GM23248 (cell line): ENCODE data around the gene GPX3. TPM values are rescaled to one million over a fixed set of nuclear protein-coding genes. Genes with fewer than 3 reads are reported as not detected.

Experiments used
- DNase-seq: peaks from one replicate; pipeline ENCODE4 v3.0.0-alpha.2; 2015
- H2AFZ ChIP-seq: fragments of 200-600 bp; sonication (generic); 2 replicates; pipeline ENCODE4 v1.6.1; 2016; ENCODE audit warnings: antibody characterized with exemption
- H3F3A ChIP-seq: fragments of 200-600 bp; sonication (generic); 2 replicates; pipeline ENCODE4 v1.6.1; 2016; ENCODE audit warnings: mild to moderate bottlenecking, antibody characterized with exemption, mixed run types; ENCODE audit not compliant: insufficient read depth
- H3K27ac ChIP-seq: fragments of 200-600 bp; sonication (generic); 2 replicates; pipeline ENCODE4 v1.5.1; 2016; ENCODE audit warnings: mild to moderate bottlenecking
- H3K27me3 ChIP-seq: fragments of 200-600 bp; sonication (generic); replicated peaks from 2 replicates; pipeline ENCODE4 v1.6.1; 2016; ENCODE audit warnings: mild to moderate bottlenecking; ENCODE audit not compliant: insufficient read depth
- H3K36me3 ChIP-seq: fragments of 200-600 bp; sonication (generic); 2 replicates; pipeline ENCODE4 v1.6.1; 2016; ENCODE audit warnings: low read depth, mild to moderate bottlenecking
- H3K4me1 ChIP-seq: fragments of 200-600 bp; sonication (generic); 2 replicates; pipeline ENCODE4 v1.6.1; 2016; ENCODE audit warnings: mild to moderate bottlenecking; ENCODE audit not compliant: insufficient read depth
- H3K4me2 ChIP-seq: fragments of 200-600 bp; sonication (generic); one replicate; pipeline ENCODE4 v1.6.1; 2016; ENCODE audit warnings: mild to moderate bottlenecking; ENCODE audit not compliant: unreplicated experiment
- H3K4me3 ChIP-seq: fragments of 200-600 bp; sonication (generic); 2 replicates; pipeline ENCODE4 v1.5.1; 2016; ENCODE audit warnings: mild to moderate bottlenecking
- H3K79me2 ChIP-seq: fragments of 200-600 bp; sonication (generic); 2 replicates; pipeline ENCODE4 v1.6.1; 2016; ENCODE audit warnings: mild to moderate bottlenecking; ENCODE audit not compliant: insufficient read depth
- H3K9ac ChIP-seq: fragments of 200-600 bp; sonication (generic); 2 replicates; pipeline ENCODE4 v1.6.1; 2016; ENCODE audit warnings: mild to moderate bottlenecking
- H3K9me2 ChIP-seq: fragments of 200-600 bp; sonication (generic); 2 replicates; pipeline ENCODE4 v1.6.1; 2016; ENCODE audit warnings: mixed run types, mild to moderate bottlenecking, moderate library complexity; ENCODE audit not compliant: insufficient read depth
- H3K9me3 ChIP-seq: fragments of 200-600 bp; sonication (generic); one replicate; pipeline ENCODE4 v1.6.1; 2017; ENCODE audit warnings: low read depth
- H4K20me1 ChIP-seq: fragments of 200-600 bp; sonication (generic); 2 replicates; pipeline ENCODE4 v1.6.0; 2016; ENCODE audit not compliant: insufficient read depth
- EZH2 ChIP-seq: fragments of 200-600 bp; sonication (generic); IDR thresholded peaks from 2 replicates; pipeline ENCODE4 v1.6.1; 2018; ENCODE audit warnings: antibody characterized with exemption, mild to moderate bottlenecking; ENCODE audit not compliant: insufficient read depth, poor library complexity, severe bottlenecking
- EZH2phosphoT487 ChIP-seq: fragments of 200-600 bp; sonication (generic); IDR thresholded peaks from 2 replicates; pipeline ENCODE4 v1.6.1; 2018; ENCODE audit warnings: antibody characterized with exemption, moderate library complexity, mild to moderate bottlenecking, low read depth; ENCODE audit not compliant: insufficient read depth
- WGBS, 2 experiments: methylation state at CpG; one replicate each; pipeline ENCODE4 v1.1.6; 2015 to 2017; ENCODE audit warnings: low lambda C conversion rate in 2 of 2, low coverage in 1 of 2; ENCODE audit errors: missing lambda C conversion rate in 2 of 2; 5-methylcytosine and 5-hydroxymethylcytosine counted together
- in situ Hi-C: fragments of 300-500 bp; cut with MboI; formaldehyde crosslinking; loops from 2 replicates; pipeline ENCODE4 v1.15.0; 2020
- polyA plus RNA-seq: library from polyadenylated mRNA; unstranded; fragments of >200 nt; fragmentation: Nextera tagmentation; extraction: Ambion mirVana; gene quantifications from 2 replicates; pipeline ENCODE4 v1.2.1, GENCODE V29; 2016
- total RNA-seq: library from RNA; depleted of rRNA; stranded (reverse); fragments of >200 nt; shearing (Covaris generic); gene quantifications from 2 replicates; pipeline ENCODE4 v1.2.3, GENCODE V29; 2014

Gene GPX3
- total and polyA plus RNA-seq, 2 experiments from 2014 or later, result 3.0 to 4.2 TPM

DNA sequence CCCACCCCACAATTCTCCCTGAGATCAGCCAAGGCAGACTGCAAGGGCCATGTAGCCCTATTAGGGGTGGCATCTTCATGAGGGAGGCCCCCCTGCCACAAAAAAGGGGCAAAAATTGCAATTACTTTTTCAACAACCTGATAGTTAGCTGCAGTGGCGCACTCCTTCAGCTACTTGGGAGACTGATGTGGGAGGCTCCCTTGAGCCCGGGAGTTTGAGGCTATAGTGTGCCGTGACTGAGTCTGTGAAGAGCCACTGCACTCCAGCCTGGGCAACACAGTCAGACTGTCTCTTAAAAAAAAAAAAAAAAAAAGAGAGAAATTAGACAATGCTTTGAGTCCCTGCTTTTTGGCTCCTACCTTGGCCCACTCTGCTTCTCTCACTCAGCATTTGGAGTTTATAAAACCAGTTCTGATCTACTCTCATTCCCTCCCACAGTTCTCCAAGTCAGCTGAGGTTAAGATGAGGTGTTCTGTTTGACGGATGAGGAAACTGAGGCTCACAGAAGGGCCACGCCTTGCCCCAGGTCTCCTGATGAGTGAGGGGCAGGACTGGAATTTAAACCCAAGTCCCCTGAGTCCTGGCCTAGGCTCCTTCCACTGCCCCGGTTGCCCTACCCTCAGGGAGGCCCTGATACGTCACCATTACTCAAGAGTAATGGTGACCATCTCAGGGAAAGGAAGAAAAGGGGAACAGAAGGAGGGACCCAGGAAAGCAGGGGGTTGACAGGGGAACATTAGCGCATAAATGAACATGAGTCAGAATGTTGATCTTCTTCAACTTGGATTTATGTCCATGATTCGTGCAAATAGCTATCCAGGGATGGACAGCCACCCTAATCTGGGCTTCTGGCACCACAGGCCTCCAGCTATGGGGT, 9.0 kb downstream of the GPX3 start:
- no peak overlapping the region for H3K27ac ChIP-seq
- in situ Hi-C loops, result no loop called here

GRCh38 chr5:151030056-151030336, 9.6 kb downstream of the GPX3 start:
- TF ChIP-seq EZH2phosphoT487, result no peak
- no peak for TF ChIP-seq EZH2
- no peaks in the 10 kb centered on the region for H3K9me2 ChIP-seq
- no peak overlapping the region for H3K27ac ChIP-seq
- no peaks in the 10 kb centered on the region for H3K79me2 ChIP-seq
- H4K20me1 ChIP-seq, result no peaks in the 10 kb centered on the region
- no peaks in the 10 kb centered on the region for H3F3A ChIP-seq
- in situ Hi-C loops, result no loop called here
- peaks cover 12% of the 10 kb centered on the region; the same call in 1 of the 2 replicates for H3K36me3 ChIP-seq
- H3K9ac ChIP-seq, result no peak overlapping the region
- H3K4me2 ChIP-seq, result no peak overlapping the region
- WGBS, 2 experiments, result 94% methylated on average over 5 of the region's 5 CpGs
- no peak for DNase-seq
- no peak overlapping the region for H3K4me3 ChIP-seq
- H3K4me1 ChIP-seq, result no peaks in the 10 kb centered on the region
- no peak overlapping the region for H2AFZ ChIP-seq
- H3K9me3 ChIP-seq, result no peaks in the 10 kb centered on the region
- no peaks in the 10 kb centered on the region for H3K27me3 ChIP-seq

More for the DNA sequence above, 9.0 kb downstream of the GPX3 start:
- Histone ChIP-seq H3K4me1 (no peaks in the 10 kb centered on the region), H3K9ac (no peak overlapping the region), H3K9me2 (no peaks in the 10 kb centered on the region), H3K36me3 (peaks cover 12% of the 10 kb centered on the region; the same call in 1 of the 2 replicates), H3K79me2 (no peaks in the 10 kb centered on the region), H3K4me2 (no peak overlapping the region), H3K9me3 (no peaks in the 10 kb centered on the region), H3F3A (no peaks in the 10 kb centered on the region), H3K4me3 (no peak overlapping the region), H3K27me3 (no peaks in the 10 kb centered on the region), H4K20me1 (no peaks in the 10 kb centered on the region), H2AFZ (no peak overlapping the region)
- TF ChIP-seq EZH2 (no peak), EZH2phosphoT487 (no peak)
- WGBS, 2 experiments, result 96 to 97% methylated on average over 9 of the region's 9 CpGs
- DNase-seq, result no peak

DNA sequence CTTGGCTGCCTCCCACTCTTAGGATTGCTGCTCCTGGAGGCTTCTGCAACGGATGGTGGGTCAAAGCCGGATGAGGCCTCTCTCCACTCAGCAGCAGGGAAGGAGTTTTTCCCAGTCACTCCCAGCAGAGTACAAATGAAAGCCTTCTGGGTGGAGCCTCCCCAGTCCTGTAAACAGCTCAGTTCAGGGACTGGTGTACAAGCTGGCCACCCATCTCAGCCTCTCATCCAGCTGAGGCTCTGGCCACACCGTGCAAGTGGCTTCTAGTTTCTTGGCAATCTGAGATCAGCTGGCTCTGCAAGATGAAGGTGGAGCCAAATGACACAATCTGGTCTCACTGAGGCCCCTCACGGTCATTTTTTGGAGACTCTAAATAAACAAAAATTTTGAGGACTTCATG, 10.0 kb downstream of the GPX3 start:
- WGBS, 2 experiments, result 47 to 53% methylated on average over 4 of the region's 4 CpGs
- H3K4me3 ChIP-seq, result no peak overlapping the region
- no peak for DNase-seq
- H3K27ac ChIP-seq, result no peak overlapping the region
- no peaks in the 10 kb centered on the region for H3K9me2 ChIP-seq
- no peaks in the 10 kb centered on the region for H3K9me3 ChIP-seq
- no peak overlapping the region for H3K4me2 ChIP-seq
- H2AFZ ChIP-seq, result no peak overlapping the region
- peaks cover 12% of the 10 kb centered on the region; the same call in 1 of the 2 replicates for H3K36me3 ChIP-seq
- in situ Hi-C loops, result no loop called here
- H3F3A ChIP-seq, result no peaks in the 10 kb centered on the region
- no peaks in the 10 kb centered on the region for H3K4me1 ChIP-seq
- no peak for TF ChIP-seq EZH2
- no peak for TF ChIP-seq EZH2phosphoT487
- no peaks in the 10 kb centered on the region for H3K79me2 ChIP-seq
- H4K20me1 ChIP-seq, result no peaks in the 10 kb centered on the region
- H3K27me3 ChIP-seq, result no peaks in the 10 kb centered on the region
- no peak overlapping the region for H3K9ac ChIP-seq

GRCh38 chr5:151031554-151031953, 11.2 kb downstream of the GPX3 start:
- H3K4me1 ChIP-seq, result no peaks in the 10 kb centered on the region
- no peak overlapping the region for H2AFZ ChIP-seq
- H3K4me3 ChIP-seq, result no peak overlapping the region
- H3K9ac ChIP-seq, result no peak overlapping the region
- no peak overlapping the region for H3K27ac ChIP-seq
- H4K20me1 ChIP-seq, result no peaks in the 10 kb centered on the region
- H3K27me3 ChIP-seq, result no peaks in the 10 kb centered on the region
- H3K9me2 ChIP-seq, result no peaks in the 10 kb centered on the region
- no peaks in the 10 kb centered on the region for H3K9me3 ChIP-seq
- no peaks in the 10 kb centered on the region for H3F3A ChIP-seq
- H3K36me3 ChIP-seq, result peaks cover 17% of the 10 kb centered on the region; the same call in 1 of the 2 replicates
- H3K4me2 ChIP-seq, result no peak overlapping the region
- TF ChIP-seq EZH2phosphoT487 (no peak), EZH2 (no peak)
- WGBS, 2 experiments, result 93 to 95% methylated on average over 11 of the region's 11 CpGs
- DNase-seq, result no peak
- in situ Hi-C loops, result no loop called here
- no peaks in the 10 kb centered on the region for H3K79me2 ChIP-seq
